SU-DHL-6 (cell line): ENCODE measurements around the gene SORL1.

Experiments used
- EZH2phosphoT487 ChIP-seq: fragments of 200-600 bp; sonication (generic), shearing (Covaris generic); conservative IDR thresholded peaks from 2 replicates; pipeline ENCODE4 v1.6.1; 2018; ENCODE audit warnings: mild to moderate bottlenecking, antibody characterized with exemption, low read length, moderate library complexity, mixed read lengths
- TF ChIP-seq, protein P1 (sequence below): fragments of 200-600 bp; sonication (generic); IDR thresholded peaks from one replicate; pipeline ENCODE4 v1.5.1; 2017; ENCODE audit warnings: antibody characterized with exemption, mild to moderate bottlenecking, low read length, moderate library complexity; ENCODE audit not compliant: insufficient read depth, poor library complexity, severe bottlenecking

DNA sequence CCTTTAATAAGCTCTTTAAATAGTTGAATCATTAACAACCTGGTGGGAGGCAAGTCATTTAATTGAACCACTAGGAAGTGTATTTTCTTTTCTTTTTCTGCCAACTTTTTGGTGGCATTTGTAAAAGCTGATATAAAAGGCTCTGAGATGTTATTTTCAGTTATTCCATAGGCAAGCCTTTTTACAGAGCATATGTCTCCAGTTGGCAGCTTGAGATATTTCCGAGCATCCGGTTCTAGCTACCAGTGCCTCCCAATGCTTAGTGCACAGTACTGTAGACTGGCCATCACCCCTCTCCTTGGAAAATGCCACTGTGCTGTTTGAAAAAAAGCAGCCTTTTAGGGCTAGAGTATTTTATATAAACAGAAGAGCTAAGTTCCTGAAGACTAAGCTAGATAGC is 179.3 kb downstream of the SORL1 start:
- TF ChIP-seq, protein P1, sequence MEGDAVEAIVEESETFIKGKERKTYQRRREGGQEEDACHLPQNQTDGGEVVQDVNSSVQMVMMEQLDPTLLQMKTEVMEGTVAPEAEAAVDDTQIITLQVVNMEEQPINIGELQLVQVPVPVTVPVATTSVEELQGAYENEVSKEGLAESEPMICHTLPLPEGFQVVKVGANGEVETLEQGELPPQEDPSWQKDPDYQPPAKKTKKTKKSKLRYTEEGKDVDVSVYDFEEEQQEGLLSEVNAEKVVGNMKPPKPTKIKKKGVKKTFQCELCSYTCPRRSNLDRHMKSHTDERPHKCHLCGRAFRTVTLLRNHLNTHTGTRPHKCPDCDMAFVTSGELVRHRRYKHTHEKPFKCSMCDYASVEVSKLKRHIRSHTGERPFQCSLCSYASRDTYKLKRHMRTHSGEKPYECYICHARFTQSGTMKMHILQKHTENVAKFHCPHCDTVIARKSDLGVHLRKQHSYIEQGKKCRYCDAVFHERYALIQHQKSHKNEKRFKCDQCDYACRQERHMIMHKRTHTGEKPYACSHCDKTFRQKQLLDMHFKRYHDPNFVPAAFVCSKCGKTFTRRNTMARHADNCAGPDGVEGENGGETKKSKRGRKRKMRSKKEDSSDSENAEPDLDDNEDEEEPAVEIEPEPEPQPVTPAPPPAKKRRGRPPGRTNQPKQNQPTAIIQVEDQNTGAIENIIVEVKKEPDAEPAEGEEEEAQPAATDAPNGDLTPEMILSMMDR, result no peak
- TF ChIP-seq EZH2phosphoT487, result no peak
